GM10248 (cell line): ENCODE results near the gene HCFC1.
"Not testable (repeated sequence)": the region's sequence is repeated elsewhere in the genome, so short reads cannot be mapped to it uniquely, and the experiment has no call there.

Experiments
- CTCF ChIA-PET: fragments of 300-600 bp; sonication (Branson Sonifier 250); formaldehyde crosslinking; extraction: SDS; loops from one replicate; lab custom pipeline; 2021; ENCODE audit warnings: antibody characterized with exemption; lab: Yijun Ruan, JAX
- POLR2A ChIA-PET: fragments of 350-650 bp; sonication (Branson Sonifier 250); formaldehyde crosslinking; extraction: SDS; loops from one replicate; lab custom pipeline; 2020; ENCODE audit warnings: antibody characterized with exemption; lab: Yijun Ruan, JAX
- DNase-seq: peaks from one replicate; pipeline ENCODE4 v3.0.0; 2012; ENCODE audit errors: extremely low spot score
- CTCF ChIP-seq: IDR thresholded peaks from 2 replicates; pipeline ENCODE4 v1.5.1; 2012; ENCODE audit warnings: mild to moderate bottlenecking, low read depth; ENCODE audit errors: extremely low read depth, missing control alignments, control extremely low read depth

The HCFC1 gene

GRCh38 chrX:153995504-153995903 is 23.9 kb upstream of the HCFC1 start:
- ChIA-PET POLR2A (no interaction called here), CTCF (no interaction called here)

DNA sequence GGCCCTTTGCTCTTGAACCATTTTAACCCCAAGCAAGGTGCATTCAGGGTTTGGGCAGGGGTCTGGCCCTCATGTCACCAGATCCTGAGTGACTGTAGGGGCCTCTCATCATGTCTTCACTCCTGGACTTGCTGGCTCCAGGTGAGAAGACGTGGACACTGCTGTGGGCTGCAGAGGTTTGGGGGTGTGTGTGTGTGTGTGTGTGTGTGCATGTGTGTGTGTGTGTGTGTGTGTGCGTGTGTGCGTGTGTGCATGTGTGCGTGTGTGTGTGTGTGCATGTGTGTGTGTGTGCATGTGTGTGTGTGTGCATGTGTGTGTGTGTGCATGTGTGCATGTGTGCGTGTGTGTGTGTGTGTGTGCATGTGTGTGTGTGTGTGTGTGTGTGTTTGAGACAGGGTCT is 22.8 kb upstream of the HCFC1 start:
- CTCF ChIA-PET, POLR2A ChIA-PET, DNase-seq: not testable (repeated sequence)

More at GRCh38 chrX:153995504-153995903, 23.9 kb upstream of the HCFC1 start:
- DNase-seq: no peak
- TF ChIP-seq CTCF: no peak

DNA sequence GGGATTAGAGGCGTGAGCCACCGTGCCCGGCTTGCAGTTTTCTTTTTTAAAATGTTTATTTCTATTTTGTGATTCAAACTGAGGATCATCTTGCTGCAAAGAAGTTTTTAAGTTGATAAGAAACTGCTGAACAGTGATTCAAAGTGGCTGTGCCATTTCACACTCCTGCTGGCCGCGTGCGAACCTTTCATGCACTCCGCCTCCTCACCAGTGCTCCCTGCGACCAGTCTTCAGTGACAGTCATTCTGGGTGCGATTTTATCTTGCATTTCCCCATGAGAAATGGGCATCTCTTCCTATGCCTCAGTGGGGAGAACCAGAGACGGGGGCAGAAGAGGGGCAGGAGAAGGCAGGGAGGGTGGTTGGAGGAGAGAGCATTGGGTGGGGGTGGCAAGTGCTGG is 22.4 kb upstream of the HCFC1 start:
- DNase-seq: no peak
- TF ChIP-seq CTCF: no peak
- CTCF ChIA-PET: no interaction called here
- POLR2A ChIA-PET: no interaction called here

- ChIA-PET CTCF (no interaction called here), POLR2A (no interaction called here)
- DNase-seq: no peak
- no peak for TF ChIP-seq CTCF
Measured at GRCh38 chrX:153993079-153993478, 21.5 kb upstream of the HCFC1 start.

- POLR2A ChIA-PET: no interaction called here
- DNase-seq: no peak
- no peak for TF ChIP-seq CTCF
- CTCF ChIA-PET: no interaction called here
Measured at GRCh38 chrX:153992180-153992579, 20.6 kb upstream of the HCFC1 start.

- TF ChIP-seq CTCF: no peak
- no peak for DNase-seq
- ChIA-PET CTCF (no interaction called here), POLR2A (no interaction called here)
Measured at GRCh38 chrX:153991013-153991580, 19.5 kb upstream of the HCFC1 start.

- CTCF ChIA-PET: interaction anchor here (1.6 kb wide), 1 partner anchor 23 kb away, joined by 5 read pairs; no protein-coding TSS in a partner anchor
- POLR2A ChIA-PET: interaction anchor here (0.5 kb wide), 1 partner anchor 94 kb away, joined by 7 read pairs; no protein-coding TSS in a partner anchor
- DNase-seq: no peak
- TF ChIP-seq CTCF: no peak
Measured at GRCh38 chrX:153989973-153990655, 18.5 kb upstream of the HCFC1 start.
